Hepatocyte (in vitro differentiated cells): ENCODE results near the gene RARA.
"Not testable (repeated sequence)": the region's sequence is repeated elsewhere in the genome, so short reads cannot be mapped to it uniquely, and the experiment has no call there.

Experiments used
- CTCF ChIP-seq: fragments of 200-600 bp; sonication (generic); IDR thresholded peaks from 2 replicates; pipeline ENCODE4 v1.5.1; 2016; ENCODE audit warnings: antibody characterized with exemption, mild to moderate bottlenecking; ENCODE audit not compliant: poor library complexity
- EZH2 ChIP-seq: fragments of 200-600 bp; sonication (generic); IDR thresholded peaks from 2 replicates; pipeline ENCODE4 v1.6.1; 2016; ENCODE audit warnings: antibody characterized with exemption, mild to moderate bottlenecking, borderline replicate concordance

DNA sequence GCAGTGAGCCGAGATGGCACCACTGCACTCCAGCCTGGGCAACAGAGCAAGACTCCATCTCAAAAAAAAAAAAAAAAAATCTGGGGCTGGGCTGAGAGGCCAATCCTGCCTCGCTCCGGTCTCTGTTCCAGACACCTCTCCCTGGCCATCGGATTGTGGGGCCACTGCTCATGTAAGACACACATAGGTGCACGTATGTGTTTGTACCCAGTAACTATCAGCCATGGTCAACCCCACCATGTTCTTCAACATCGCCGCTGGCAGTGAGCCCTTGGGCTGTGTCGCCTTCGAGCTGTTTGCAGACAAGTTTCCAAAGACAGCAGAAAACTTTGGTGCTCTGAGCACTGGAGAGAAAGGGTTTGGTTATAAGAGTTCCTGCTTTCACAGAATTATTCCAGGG lies 58.7 kb downstream of the RARA start:
- TF ChIP-seq CTCF, EZH2: not testable (repeated sequence)
